Liver (tissue), 9 donors: ENCODE measurements around the gene ARHGEF28. TPM values are rescaled to one million over a fixed set of nuclear protein-coding genes. Genes with fewer than 3 reads are reported as not detected.

Source experiments
- DNase-seq: peaks from one replicate; pipeline ENCODE4 v3.0.0-alpha.2; 2017; ENCODE audit warnings: low spot score
- H3K27ac ChIP-seq, 2 donors: one replicate each; pipeline ENCODE4 v1.7.0; 2013; ENCODE audit warnings: inconsistent platforms in 2 of 2, low read length in 2 of 2, control low read depth in 1 of 2, low read depth in 1 of 2, mild to moderate bottlenecking in 1 of 2
- H3K27me3 ChIP-seq, 4 donors: one replicate each; pipeline versions ENCODE4 v1.6.1 to v1.7.0; 2013; ENCODE audit warnings: low read length in 3 of 4, inconsistent platforms in 1 of 4, mild to moderate bottlenecking in 1 of 4, moderate library complexity in 1 of 4; ENCODE audit not compliant: control insufficient read depth in 4 of 4, insufficient read depth in 4 of 4
- H3K36me3 ChIP-seq, 4 donors: one replicate each; pipeline versions ENCODE4 v1.6.1 to v1.7.0; 2013; ENCODE audit warnings: low read length in 3 of 4, mild to moderate bottlenecking in 3 of 4, low read depth in 1 of 4, moderate library complexity in 1 of 4; ENCODE audit not compliant: control insufficient read depth in 4 of 4, insufficient read depth in 3 of 4
- H3K4me1 ChIP-seq, 4 donors: one replicate each; pipeline versions ENCODE4 v1.6.1 to v1.7.0; 2013; ENCODE audit warnings: low read length in 3 of 4, mild to moderate bottlenecking in 3 of 4, moderate library complexity in 1 of 4; ENCODE audit not compliant: control insufficient read depth in 4 of 4, insufficient read depth in 4 of 4
- H3K4me3 ChIP-seq, 3 donors: one replicate each; pipeline versions ENCODE4 v1.6.1 to v1.7.0; 2013; ENCODE audit warnings: low read length in 3 of 3, control low read depth in 1 of 3, low read depth in 1 of 3, mild to moderate bottlenecking in 1 of 3
- H3K9ac ChIP-seq, 2 donors: one replicate each; pipeline ENCODE4 v1.7.0; 2013; ENCODE audit warnings: low read length in 2 of 2, mild to moderate bottlenecking in 2 of 2, moderate library complexity in 2 of 2, control low read depth in 1 of 2, low read depth in 1 of 2
- H3K9me3 ChIP-seq, 4 donors: one replicate each; pipeline versions ENCODE4 v1.6.1 to v1.7.0; 2013; ENCODE audit warnings: low read length in 3 of 4; ENCODE audit not compliant: control insufficient read depth in 4 of 4
- EGR1 ChIP-seq, 2 donors: IDR thresholded peaks; 2 replicates each; pipeline ENCODE4 v1.6.1; 2016 to 2018; ENCODE audit warnings: antibody characterized with exemption in 2 of 2, low read depth in 2 of 2
- FOXA1 ChIP-seq: IDR thresholded peaks from 2 replicates; pipeline ENCODE4 v1.6.1; 2016; ENCODE audit warnings: antibody characterized with exemption
- FOXA2 ChIP-seq: IDR thresholded peaks from 2 replicates; pipeline ENCODE4 v1.6.1; 2016; ENCODE audit warnings: antibody characterized with exemption
- GABPA ChIP-seq, 2 donors: IDR thresholded peaks in 1 of 2; conservative IDR thresholded peaks in 1 of 2; 2 replicates each; pipeline ENCODE4 v1.6.1; 2016; ENCODE audit warnings: antibody characterized with exemption in 2 of 2, mild to moderate bottlenecking in 1 of 2, moderate library complexity in 1 of 2
- HNF4A ChIP-seq, 2 donors: conservative IDR thresholded peaks; 2 replicates each; pipeline ENCODE4 v1.6.1; 2016; ENCODE audit warnings: antibody characterized with exemption in 2 of 2, mild to moderate bottlenecking in 2 of 2
- HNF4G ChIP-seq: IDR thresholded peaks from 2 replicates; pipeline ENCODE4 v1.6.1; 2016; ENCODE audit warnings: antibody characterized with exemption
- JUND ChIP-seq, 2 donors: IDR thresholded peaks; 2 replicates each; pipeline ENCODE4 v1.6.1; 2016; ENCODE audit warnings: antibody characterized with exemption in 2 of 2
- RAD21 ChIP-seq, 2 donors: IDR thresholded peaks; 2 replicates each; pipeline ENCODE4 v1.6.1; 2016; ENCODE audit warnings: antibody characterized with exemption in 2 of 2, mild to moderate bottlenecking in 2 of 2
- RXRA ChIP-seq, 2 donors: IDR thresholded peaks; 2 replicates each; pipeline ENCODE4 v1.6.1; 2017 to 2018; ENCODE audit warnings: antibody characterized with exemption in 2 of 2, mild to moderate bottlenecking in 1 of 2
- SP1 ChIP-seq: IDR thresholded peaks from 2 replicates; pipeline ENCODE4 v1.6.1; 2018; ENCODE audit warnings: antibody characterized with exemption, mild to moderate bottlenecking
- TAF1 ChIP-seq: conservative IDR thresholded peaks from 2 replicates; pipeline ENCODE4 v1.6.1; 2016; ENCODE audit warnings: antibody characterized with exemption, mild to moderate bottlenecking
- YY1 ChIP-seq: IDR thresholded peaks from 2 replicates; pipeline ENCODE4 v1.6.1; 2016; ENCODE audit warnings: antibody characterized with exemption, mild to moderate bottlenecking
- WGBS: extraction: QIAGEN DNeasy Blood & Tissue Kit; methylation state at CpG from one replicate; pipeline ENCODE4 v1.1.7; 2013; 5-methylcytosine and 5-hydroxymethylcytosine counted together
- polyA plus RNA-seq, 2 donors: library from polyadenylated mRNA; stranded (reverse) in 1 of 2; unstranded in 1 of 2; fragments of 200-250 nt in 1 of 2; fragments of >200 nt in 1 of 2; fragmentation: Nextera tagmentation in 1 of 2; extraction: Ambion mirVana in 1 of 2; gene quantifications; one replicate each; pipeline versions ENCODE4 v1.2.1 to v1.2.3, GENCODE V29; 2013 to 2015
- total RNA-seq, 2 donors: library from RNA; depleted of rRNA; stranded (reverse); fragments of >200 nt; gene quantifications; one replicate each; pipeline ENCODE4 v1.2.3, GENCODE V29; 2014
- TF ChIP-seq, protein P1 (sequence below): IDR thresholded peaks from 2 replicates; pipeline ENCODE4 v1.6.1; 2016; ENCODE audit warnings: antibody characterized with exemption
- TF ChIP-seq, protein P2 (sequence below): IDR thresholded peaks from 2 replicates; pipeline ENCODE4 v1.6.1; 2016; ENCODE audit warnings: antibody characterized with exemption
- TF ChIP-seq, protein P3 (sequence below): IDR thresholded peaks from 2 replicates; pipeline ENCODE4 v1.6.1; 2016; ENCODE audit warnings: antibody characterized with exemption
- TF ChIP-seq, protein P4 (sequence below): IDR thresholded peaks from 2 replicates; pipeline ENCODE4 v1.6.1; 2016; ENCODE audit warnings: antibody characterized with exemption, mild to moderate bottlenecking
- donor health status: healthy.
- donor health status: healthy.
- donor health status: healthy.
- donor health status: healthy.
- donor health status: healthy.

Gene ARHGEF28
- total and polyA plus RNA-seq, 4 donors: 1.6 to 13.9 (median 3.6) TPM

- no peak overlapping the region for H3K9ac ChIP-seq
- TF ChIP-seq, protein P1, sequence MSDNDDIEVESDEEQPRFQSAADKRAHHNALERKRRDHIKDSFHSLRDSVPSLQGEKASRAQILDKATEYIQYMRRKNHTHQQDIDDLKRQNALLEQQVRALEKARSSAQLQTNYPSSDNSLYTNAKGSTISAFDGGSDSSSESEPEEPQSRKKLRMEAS: no peak
- TF ChIP-seq YY1 (no peak), FOXA1 (no peak), RXRA (IDR thresholded peaks at IDR 0.05) (no peak), HNF4A (conservative IDR thresholded peaks at IDR 0.05) (no peak), GABPA (IDR thresholded peaks at IDR 0.05 in 1 of 2, conservative IDR thresholded peaks at IDR 0.05 in 1 of 2) (no peak), HNF4G (no peak), TAF1 (no peak), JUND (IDR thresholded peaks at IDR 0.05) (no peak), EGR1 (IDR thresholded peaks at IDR 0.05; ENCODE audit: low read depth in 2 of 2) (no peak)
- TF ChIP-seq, protein P2, sequence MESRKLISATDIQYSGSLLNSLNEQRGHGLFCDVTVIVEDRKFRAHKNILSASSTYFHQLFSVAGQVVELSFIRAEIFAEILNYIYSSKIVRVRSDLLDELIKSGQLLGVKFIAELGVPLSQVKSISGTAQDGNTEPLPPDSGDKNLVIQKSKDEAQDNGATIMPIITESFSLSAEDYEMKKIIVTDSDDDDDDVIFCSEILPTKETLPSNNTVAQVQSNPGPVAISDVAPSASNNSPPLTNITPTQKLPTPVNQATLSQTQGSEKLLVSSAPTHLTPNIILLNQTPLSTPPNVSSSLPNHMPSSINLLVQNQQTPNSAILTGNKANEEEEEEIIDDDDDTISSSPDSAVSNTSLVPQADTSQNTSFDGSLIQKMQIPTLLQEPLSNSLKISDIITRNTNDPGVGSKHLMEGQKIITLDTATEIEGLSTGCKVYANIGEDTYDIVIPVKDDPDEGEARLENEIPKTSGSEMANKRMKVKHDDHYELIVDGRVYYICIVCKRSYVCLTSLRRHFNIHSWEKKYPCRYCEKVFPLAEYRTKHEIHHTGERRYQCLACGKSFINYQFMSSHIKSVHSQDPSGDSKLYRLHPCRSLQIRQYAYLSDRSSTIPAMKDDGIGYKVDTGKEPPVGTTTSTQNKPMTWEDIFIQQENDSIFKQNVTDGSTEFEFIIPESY: no peak
- TF ChIP-seq, protein P3, sequence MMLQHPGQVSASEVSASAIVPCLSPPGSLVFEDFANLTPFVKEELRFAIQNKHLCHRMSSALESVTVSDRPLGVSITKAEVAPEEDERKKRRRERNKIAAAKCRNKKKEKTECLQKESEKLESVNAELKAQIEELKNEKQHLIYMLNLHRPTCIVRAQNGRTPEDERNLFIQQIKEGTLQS: no peak
- TF ChIP-seq, protein P4, sequence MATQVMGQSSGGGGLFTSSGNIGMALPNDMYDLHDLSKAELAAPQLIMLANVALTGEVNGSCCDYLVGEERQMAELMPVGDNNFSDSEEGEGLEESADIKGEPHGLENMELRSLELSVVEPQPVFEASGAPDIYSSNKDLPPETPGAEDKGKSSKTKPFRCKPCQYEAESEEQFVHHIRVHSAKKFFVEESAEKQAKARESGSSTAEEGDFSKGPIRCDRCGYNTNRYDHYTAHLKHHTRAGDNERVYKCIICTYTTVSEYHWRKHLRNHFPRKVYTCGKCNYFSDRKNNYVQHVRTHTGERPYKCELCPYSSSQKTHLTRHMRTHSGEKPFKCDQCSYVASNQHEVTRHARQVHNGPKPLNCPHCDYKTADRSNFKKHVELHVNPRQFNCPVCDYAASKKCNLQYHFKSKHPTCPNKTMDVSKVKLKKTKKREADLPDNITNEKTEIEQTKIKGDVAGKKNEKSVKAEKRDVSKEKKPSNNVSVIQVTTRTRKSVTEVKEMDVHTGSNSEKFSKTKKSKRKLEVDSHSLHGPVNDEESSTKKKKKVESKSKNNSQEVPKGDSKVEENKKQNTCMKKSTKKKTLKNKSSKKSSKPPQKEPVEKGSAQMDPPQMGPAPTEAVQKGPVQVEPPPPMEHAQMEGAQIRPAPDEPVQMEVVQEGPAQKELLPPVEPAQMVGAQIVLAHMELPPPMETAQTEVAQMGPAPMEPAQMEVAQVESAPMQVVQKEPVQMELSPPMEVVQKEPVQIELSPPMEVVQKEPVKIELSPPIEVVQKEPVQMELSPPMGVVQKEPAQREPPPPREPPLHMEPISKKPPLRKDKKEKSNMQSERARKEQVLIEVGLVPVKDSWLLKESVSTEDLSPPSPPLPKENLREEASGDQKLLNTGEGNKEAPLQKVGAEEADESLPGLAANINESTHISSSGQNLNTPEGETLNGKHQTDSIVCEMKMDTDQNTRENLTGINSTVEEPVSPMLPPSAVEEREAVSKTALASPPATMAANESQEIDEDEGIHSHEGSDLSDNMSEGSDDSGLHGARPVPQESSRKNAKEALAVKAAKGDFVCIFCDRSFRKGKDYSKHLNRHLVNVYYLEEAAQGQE: no peak
- WGBS: 97% methylated on average over 2 of the region's 2 CpGs
Measured at GRCh38 chr5:73822278-73822988, 196.4 kb downstream of the ARHGEF28 start.

GRCh38 chr5:73822989-73823339 lies 197.0 kb downstream of the ARHGEF28 start:
- no peak for DNase-seq
- H3K9ac ChIP-seq: no peak overlapping the region
- H3K36me3 ChIP-seq: no peaks in the 10 kb centered on the region
- H3K4me3 ChIP-seq: no peak overlapping the region
- no peaks in the 10 kb centered on the region for H3K9me3 ChIP-seq
- 59% methylated on average over 4 of the region's 4 CpGs for WGBS
- no peak overlapping the region for H3K27ac ChIP-seq
- no peaks in the 10 kb centered on the region for H3K27me3 ChIP-seq
- no peaks in the 10 kb centered on the region for H3K4me1 ChIP-seq
- TF ChIP-seq HNF4G (no peak), TAF1 (no peak), HNF4A (conservative IDR thresholded peaks at IDR 0.05) (no peak), FOXA1 (no peak), RAD21 (IDR thresholded peaks at IDR 0.05) (no peak), SP1 (no peak), FOXA2 (no peak)
- TF ChIP-seq, protein P3: no peak
- TF ChIP-seq, protein P2: no peak
- TF ChIP-seq, protein P1: no peak
- TF ChIP-seq, protein P4: no peak

More at GRCh38 chr5:73822278-73822988, 196.4 kb downstream of the ARHGEF28 start:
- no peak overlapping the region for H3K4me3 ChIP-seq
- H3K27me3 ChIP-seq: no peaks in the 10 kb centered on the region
- no peak overlapping the region for H3K27ac ChIP-seq
- no peak for DNase-seq
- no peaks in the 10 kb centered on the region for H3K4me1 ChIP-seq
- no peaks in the 10 kb centered on the region for H3K9me3 ChIP-seq
- H3K36me3 ChIP-seq: no peaks in the 10 kb centered on the region
